ENCODE data around the gene NCK2.

Gene NCK2

GRCh38 chr2:105903051-105903674 is 158.5 kb downstream of the NCK2 start:
- DNase-seq, result no peak

- no peak for DNase-seq
Observed at GRCh38 chr2:105904938-105905337, 160.2 kb downstream of the NCK2 start.

- no peak for DNase-seq
Observed at GRCh38 chr2:105906481-105906880, 161.8 kb downstream of the NCK2 start.

GRCh38 chr2:105907184-105907583 is 162.5 kb downstream of the NCK2 start:
- DNase-seq, result no peak

- no peak for DNase-seq
Observed at GRCh38 chr2:105909215-105909614, 164.5 kb downstream of the NCK2 start.

GRCh38 chr2:105910497-105911238 is 166.0 kb downstream of the NCK2 start:
- DNase-seq, result no peak

- no peak for DNase-seq
Observed at GRCh38 chr2:105911425-105911824, 166.7 kb downstream of the NCK2 start.

- DNase-seq, result no peak
Observed at GRCh38 chr2:105912081-105912480, 167.4 kb downstream of the NCK2 start.

- no peak for DNase-seq
Observed at GRCh38 chr2:105915005-105915558, 170.4 kb downstream of the NCK2 start.

GRCh38 chr2:105917226-105917625 is 172.5 kb downstream of the NCK2 start:
- no peak for DNase-seq

GRCh38 chr2:105917688-105918087 is 173.0 kb downstream of the NCK2 start:
- no peak for DNase-seq

GRCh38 chr2:105919191-105919811 is 174.6 kb downstream of the NCK2 start:
- no peak for DNase-seq

GRCh38 chr2:105919826-105920225 is 175.1 kb downstream of the NCK2 start:
- DNase-seq, result no peak

GRCh38 chr2:105924271-105924670 is 179.6 kb downstream of the NCK2 start:
- no peak for DNase-seq

GRCh38 chr2:105924932-105925331 is 180.2 kb downstream of the NCK2 start:
- no peak for DNase-seq

GRCh38 chr2:105925390-105925789 is 180.7 kb downstream of the NCK2 start:
- DNase-seq, result no peak

GRCh38 chr2:105926960-105927678 is 182.4 kb downstream of the NCK2 start:
- DNase-seq, result no peak

GRCh38 chr2:105928086-105928485 is 183.4 kb downstream of the NCK2 start:
- no peak for DNase-seq

- no peak for DNase-seq
Observed at GRCh38 chr2:105928563-105928962, 183.9 kb downstream of the NCK2 start.

GRCh38 chr2:105929516-105929915 is 184.8 kb downstream of the NCK2 start:
- no peak for DNase-seq

GRCh38 chr2:105932582-105932981 is 187.9 kb downstream of the NCK2 start:
- no peak for DNase-seq

GRCh38 chr2:105933906-105934305 is 189.2 kb downstream of the NCK2 start:
- DNase-seq, result no peak

- DNase-seq, result no peak
Observed at GRCh38 chr2:105934467-105934866, 189.8 kb downstream of the NCK2 start.

Data from NCI-H1417 treated with DMSO at 0.1 percent for 48 hours (cell line).